Tibial artery (tissue), 4 donors: ENCODE measurements around the gene ADGRL2.

Experiments used
- DNase-seq, 2 donors: peaks; one replicate each; pipeline ENCODE4 v3.0.0-alpha.2; 2019
- H3K27ac ChIP-seq, 2 donors: fragments of 200-600 bp; sonication (generic) in 1 of 2; 1 replicate in 1 of 2; 2 replicates in 1 of 2; pipeline ENCODE4 v1.5.1; 2018 to 2019; ENCODE audit warnings: mild to moderate bottlenecking in 1 of 2
- H3K27me3 ChIP-seq, 2 donors: fragments of 200-600 bp; sonication (generic) in 1 of 2; one replicate each; pipeline versions ENCODE4 v1.5.1 to v1.6.0; 2016 to 2019
- H3K36me3 ChIP-seq, 3 donors: fragments of 200-600 bp; sonication (generic) in 2 of 3; one replicate each; pipeline ENCODE4 v1.5.1; 2016 to 2019; ENCODE audit warnings: mild to moderate bottlenecking in 2 of 3
- H3K4me1 ChIP-seq, 4 donors: fragments of 200-600 bp; sonication (generic) in 2 of 4; 1 replicate in 3 of 4; 2 replicates in 1 of 4; pipeline ENCODE4 v1.5.1; 2016 to 2019
- H3K4me3 ChIP-seq, 2 donors: fragments of 200-600 bp; sonication (generic) in 1 of 2; 1 replicate in 1 of 2; 2 replicates in 1 of 2; pipeline ENCODE4 v1.5.1; 2018 to 2019; ENCODE audit warnings: mild to moderate bottlenecking in 2 of 2
- H3K9me3 ChIP-seq, 3 donors: fragments of 200-600 bp; sonication (generic) in 1 of 3; one replicate each; pipeline ENCODE4 v1.5.1; 2016 to 2019
- intact Hi-C: fragments of 100-400 bp; cut with DNase I; formaldehyde crosslinking; loops from one replicate; pipeline ENCODE4 v1.15.0; 2023; ENCODE audit warnings: low total_unique reads
- TF ChIP-seq, protein P1 (sequence below), 2 experiments: fragments of 200-600 bp in 1 of 2; fragments of 450-650 bp in 1 of 2; IDR thresholded peaks; one replicate each; pipeline ENCODE4 v1.5.1; 2017 to 2019; ENCODE audit warnings: antibody characterized with exemption in 2 of 2, mild to moderate bottlenecking in 1 of 2, moderate library complexity in 1 of 2

Gene ADGRL2

GRCh38 chr1:81912383-81912782, 111.6 kb downstream of the ADGRL2 start:
- no peaks in the 10 kb centered on the region for H3K9me3 ChIP-seq
- intact Hi-C loops, result no loop called here
- DNase-seq, result no peak
- TF ChIP-seq, protein P1, sequence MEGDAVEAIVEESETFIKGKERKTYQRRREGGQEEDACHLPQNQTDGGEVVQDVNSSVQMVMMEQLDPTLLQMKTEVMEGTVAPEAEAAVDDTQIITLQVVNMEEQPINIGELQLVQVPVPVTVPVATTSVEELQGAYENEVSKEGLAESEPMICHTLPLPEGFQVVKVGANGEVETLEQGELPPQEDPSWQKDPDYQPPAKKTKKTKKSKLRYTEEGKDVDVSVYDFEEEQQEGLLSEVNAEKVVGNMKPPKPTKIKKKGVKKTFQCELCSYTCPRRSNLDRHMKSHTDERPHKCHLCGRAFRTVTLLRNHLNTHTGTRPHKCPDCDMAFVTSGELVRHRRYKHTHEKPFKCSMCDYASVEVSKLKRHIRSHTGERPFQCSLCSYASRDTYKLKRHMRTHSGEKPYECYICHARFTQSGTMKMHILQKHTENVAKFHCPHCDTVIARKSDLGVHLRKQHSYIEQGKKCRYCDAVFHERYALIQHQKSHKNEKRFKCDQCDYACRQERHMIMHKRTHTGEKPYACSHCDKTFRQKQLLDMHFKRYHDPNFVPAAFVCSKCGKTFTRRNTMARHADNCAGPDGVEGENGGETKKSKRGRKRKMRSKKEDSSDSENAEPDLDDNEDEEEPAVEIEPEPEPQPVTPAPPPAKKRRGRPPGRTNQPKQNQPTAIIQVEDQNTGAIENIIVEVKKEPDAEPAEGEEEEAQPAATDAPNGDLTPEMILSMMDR (IDR thresholded peaks at IDR 0.05), result no peak
- no peak overlapping the region for H3K4me3 ChIP-seq
- no peaks in the 10 kb centered on the region for H3K27me3 ChIP-seq
- H3K27ac ChIP-seq, result no peak overlapping the region
- H3K4me1 ChIP-seq, result no peaks in the 10 kb centered on the region
- peaks cover 0 to 5% (median 0%) of the 10 kb centered on the region in 3 donors for H3K36me3 ChIP-seq

- intact Hi-C loops, result no loop called here
- Histone ChIP-seq H3K27me3 (no peaks in the 10 kb centered on the region), H3K27ac (no peak overlapping the region), H3K4me3 (no peak overlapping the region), H3K9me3 (no peaks in the 10 kb centered on the region), H3K4me1 (peaks cover 0 to 8% (median 0%) of the 10 kb centered on the region in 4 donors), H3K36me3 (no peaks in the 10 kb centered on the region)
- no peak for DNase-seq
- TF ChIP-seq, protein P1 (IDR thresholded peaks at IDR 0.05), result no peak
Measured at GRCh38 chr1:81915937-81916336, 115.2 kb downstream of the ADGRL2 start.

DNA sequence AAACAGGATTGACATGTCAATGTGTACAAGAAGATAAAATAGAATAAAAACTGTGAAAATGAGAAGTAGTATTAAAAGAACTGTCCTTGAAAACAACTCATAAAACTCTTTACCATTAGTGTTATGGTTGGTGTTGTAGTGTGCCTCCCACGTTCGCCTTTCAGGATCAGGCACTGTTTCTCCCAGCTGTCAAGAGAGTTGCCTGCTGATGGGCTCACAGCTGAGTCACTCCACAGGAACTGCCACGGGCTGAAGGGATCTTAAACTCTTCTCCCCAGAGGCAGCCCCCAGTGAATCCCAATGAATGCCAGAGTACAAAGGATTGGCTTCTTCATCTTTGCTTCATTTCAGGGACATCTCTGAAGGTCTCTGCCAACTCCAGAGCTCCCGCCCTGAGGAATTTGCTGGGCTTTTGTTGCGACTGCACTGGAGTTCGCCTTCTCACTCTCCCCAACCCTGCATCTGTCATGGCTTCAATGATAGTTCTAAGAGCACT, 119.6 kb downstream of the ADGRL2 start:
- Histone ChIP-seq H3K4me3 (no peak overlapping the region), H3K36me3 (no peaks in the 10 kb centered on the region), H3K9me3 (no peaks in the 10 kb centered on the region), H3K27me3 (no peaks in the 10 kb centered on the region), H3K27ac (no peak overlapping the region), H3K4me1 (peaks cover 0 to 18% (median 2%) of the 10 kb centered on the region in 4 donors)
- TF ChIP-seq, protein P1 (IDR thresholded peaks at IDR 0.05), result no peak
- peak in 1 of 2 donors; percentile 59 for DNase-seq
- intact Hi-C loops, result no loop called here

DNA sequence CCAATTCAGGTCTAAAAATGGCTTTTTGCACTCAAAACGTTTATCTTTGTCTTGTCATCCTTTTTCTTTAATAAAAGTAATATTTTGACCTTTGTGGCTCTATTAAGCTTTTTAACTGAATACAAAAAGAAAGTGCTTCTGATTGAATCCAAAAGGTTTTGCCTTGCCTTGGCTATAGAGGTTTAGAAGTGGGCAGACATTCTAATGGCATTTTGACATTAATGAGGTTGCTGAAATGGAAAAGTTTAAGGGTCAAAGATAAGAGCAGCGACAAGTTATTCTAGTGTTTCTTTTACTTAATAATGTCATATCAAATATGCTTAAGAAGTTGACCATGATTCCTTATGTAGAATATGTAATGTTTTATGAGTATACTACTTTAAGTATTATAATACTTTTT, 120.2 kb downstream of the ADGRL2 start:
- DNase-seq, result no peak
- H3K9me3 ChIP-seq, result no peaks in the 10 kb centered on the region
- H3K27ac ChIP-seq, result no peak overlapping the region
- TF ChIP-seq, protein P1 (IDR thresholded peaks at IDR 0.05), result no peak
- no peaks in the 10 kb centered on the region for H3K36me3 ChIP-seq
- peaks cover 0 to 18% (median 2%) of the 10 kb centered on the region in 4 donors for H3K4me1 ChIP-seq
- intact Hi-C loops, result no loop called here
- no peak overlapping the region for H3K4me3 ChIP-seq
- H3K27me3 ChIP-seq, result no peaks in the 10 kb centered on the region

DNA sequence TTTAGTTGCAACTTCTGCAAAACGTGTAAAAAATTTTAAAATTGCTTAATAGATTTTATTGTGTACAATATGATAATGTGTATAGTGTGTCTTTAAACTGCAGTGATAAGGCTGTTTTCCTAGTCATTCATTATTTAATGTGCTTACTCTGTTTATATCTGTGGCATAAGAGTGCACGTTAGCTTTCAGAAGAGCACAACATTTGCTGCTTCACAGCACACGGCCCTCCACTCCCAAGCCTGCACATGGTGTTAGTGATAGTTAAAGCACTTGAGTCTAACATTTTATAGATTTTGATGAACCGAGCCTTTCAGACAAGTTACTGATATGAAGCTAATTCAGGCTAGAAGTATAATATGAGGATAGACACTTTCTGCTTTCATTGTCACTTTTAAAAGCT, 120.6 kb downstream of the ADGRL2 start:
- H3K27me3 ChIP-seq, result no peaks in the 10 kb centered on the region

More for the DNA sequence above, 120.6 kb downstream of the ADGRL2 start:
- Histone ChIP-seq H3K27ac (no peak overlapping the region), H3K9me3 (no peaks in the 10 kb centered on the region), H3K4me1 (peaks cover 0 to 20% (median 2%) of the 10 kb centered on the region in 4 donors), H3K4me3 (no peak overlapping the region), H3K36me3 (no peaks in the 10 kb centered on the region)
- DNase-seq, result no peak
- TF ChIP-seq, protein P1 (IDR thresholded peaks at IDR 0.05), result no peak
- intact Hi-C loops, result no loop called here
